HUES6 (cell line): ENCODE results near the gene NRROS.

Source experiments
- H3K27ac ChIP-seq: 2 replicates; pipeline ENCODE4 v1.7.0; 2013; ENCODE audit warnings: low read depth, mild to moderate bottlenecking, low read length, inconsistent platforms
- H3K27me3 ChIP-seq: 2 replicates; pipeline ENCODE4 v1.6.1; 2013; ENCODE audit warnings: low read length; ENCODE audit not compliant: control insufficient read depth, insufficient read depth
- H3K36me3 ChIP-seq: 2 replicates; pipeline ENCODE4 v1.6.1; 2013; ENCODE audit warnings: low read length; ENCODE audit not compliant: control insufficient read depth, insufficient read depth
- H3K4me1 ChIP-seq: 2 replicates; pipeline ENCODE4 v1.6.1; 2013; ENCODE audit warnings: low read length; ENCODE audit not compliant: control insufficient read depth, insufficient read depth
- H3K4me3 ChIP-seq: 2 replicates; pipeline ENCODE4 v1.5.1; 2013; ENCODE audit warnings: low read depth, low read length
- H3K9ac ChIP-seq: one replicate; pipeline ENCODE4 v1.6.1; 2013; ENCODE audit warnings: mild to moderate bottlenecking, low read length
- H3K9me3 ChIP-seq: 2 replicates; pipeline ENCODE4 v1.6.1; 2013; ENCODE audit warnings: low read depth, low read length; ENCODE audit not compliant: control insufficient read depth, insufficient read depth

Gene NRROS

DNA sequence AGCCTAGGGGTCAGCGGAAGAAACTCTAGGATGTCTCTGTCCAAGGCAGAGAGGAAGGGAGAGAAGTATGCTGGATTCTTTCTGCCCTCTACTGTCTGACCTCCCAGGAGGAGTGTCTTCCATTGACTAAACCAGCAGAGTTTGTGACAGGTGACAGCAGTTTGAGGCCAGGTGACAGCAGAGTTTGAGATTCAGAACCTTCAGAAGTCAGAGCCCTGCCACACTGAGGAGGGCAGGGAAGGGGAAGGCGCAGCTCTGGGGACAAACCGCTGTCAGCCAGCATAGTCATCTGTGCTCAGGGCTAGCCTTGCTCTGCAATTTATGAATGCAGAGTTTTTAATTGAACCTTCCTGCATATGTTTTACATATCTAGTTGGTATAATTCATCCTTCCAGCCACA is 12.3 kb downstream of the NRROS start:
- Histone ChIP-seq H3K27ac (no peak overlapping the region), H3K9ac (no peak overlapping the region)

DNA sequence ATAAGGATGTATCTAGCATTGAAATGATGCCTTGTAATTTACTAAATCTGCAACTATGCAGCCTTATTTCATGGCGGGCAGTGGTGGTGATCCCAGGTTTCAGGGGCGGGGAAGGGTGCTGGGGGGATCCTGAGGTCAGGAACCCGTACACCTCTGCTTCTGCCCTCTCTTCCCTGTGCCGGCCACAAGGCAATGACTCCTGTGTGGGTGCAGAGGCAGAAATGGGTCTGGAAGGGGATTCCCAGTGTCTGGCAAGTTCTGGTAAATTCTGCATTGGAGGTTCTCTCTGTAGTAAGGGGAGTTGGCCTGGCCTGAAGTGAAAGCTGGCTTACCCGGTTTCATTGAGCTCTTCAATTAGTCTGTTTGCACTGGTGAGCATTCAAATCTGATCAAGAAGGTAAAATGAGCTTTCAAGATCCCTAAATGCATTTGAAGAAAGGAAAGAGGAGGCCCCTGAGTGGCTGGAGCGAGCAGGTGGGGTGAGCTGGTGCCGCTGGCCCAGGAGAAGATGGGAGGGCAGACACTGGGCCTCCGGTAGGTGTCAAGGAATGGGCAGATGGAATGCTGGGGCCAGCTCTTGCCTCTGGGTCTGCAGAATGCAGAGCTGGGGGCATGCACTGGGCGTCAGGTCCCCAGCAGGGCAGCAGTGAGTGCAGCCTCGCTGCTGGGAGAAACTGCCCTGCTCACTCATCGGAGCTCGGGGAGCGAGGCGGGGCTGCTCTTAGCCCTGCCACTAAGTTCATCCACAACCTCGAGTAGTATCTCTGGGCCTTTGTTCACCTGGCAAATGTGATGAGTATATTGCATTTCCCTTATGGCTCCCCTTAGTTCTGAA is 13.7 kb downstream of the NRROS start:
- 0 out of 2 replicates have a peak, but pooled peaks cover 5% of the 10 kb centered on the region for H3K36me3 ChIP-seq
- no peaks in the 10 kb centered on the region for H3K9me3 ChIP-seq
- H3K27ac ChIP-seq, result no peak overlapping the region
- peaks cover 17% of the 10 kb centered on the region for H3K4me1 ChIP-seq
- no peaks in the 10 kb centered on the region for H3K27me3 ChIP-seq
- no peak overlapping the region for H3K4me3 ChIP-seq
- no peak overlapping the region for H3K9ac ChIP-seq

More for the DNA sequence above, 12.3 kb downstream of the NRROS start:
- Histone ChIP-seq H3K36me3 (0 out of 2 replicates have a peak, but pooled peaks cover 5% of the 10 kb centered on the region), H3K4me1 (peaks cover 23% of the 10 kb centered on the region), H3K27me3 (no peaks in the 10 kb centered on the region), H3K4me3 (no peak overlapping the region), H3K9me3 (no peaks in the 10 kb centered on the region)

DNA sequence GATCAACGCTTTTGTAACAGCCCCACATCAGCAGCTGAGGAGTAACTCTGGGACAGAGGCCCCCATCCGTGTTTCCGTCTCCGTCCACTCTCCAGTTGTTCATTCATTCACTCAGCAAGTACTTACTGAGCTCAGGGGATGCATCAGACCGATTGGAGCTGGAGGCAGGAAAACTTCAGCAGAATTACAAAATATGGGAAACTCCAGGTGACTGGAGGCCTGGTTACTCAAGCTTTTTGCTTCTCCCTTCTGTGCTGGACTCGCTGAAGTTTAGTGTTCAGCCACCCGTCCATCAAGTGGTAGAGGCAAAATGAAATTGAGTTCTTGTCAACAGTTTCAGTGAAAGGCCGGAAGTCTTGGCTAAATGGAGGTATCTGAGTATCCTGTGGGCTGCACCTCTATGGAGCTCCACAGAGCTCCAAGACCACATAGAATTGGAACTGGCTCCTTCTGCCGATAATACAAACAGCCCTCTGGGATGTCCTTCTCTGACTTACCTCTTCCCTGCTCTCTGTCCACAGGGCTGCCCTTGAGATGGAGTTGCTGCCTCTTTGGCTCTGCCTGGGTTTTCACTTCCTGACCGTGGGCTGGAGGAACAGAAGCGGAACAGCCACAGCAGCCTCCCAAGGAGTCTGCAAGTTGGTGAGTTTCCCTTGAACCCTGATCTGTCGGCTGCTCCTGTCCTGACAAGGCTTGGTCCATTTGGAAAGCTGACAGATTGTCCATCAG is 14.7 kb downstream of the NRROS start:
- Histone ChIP-seq H3K9me3 (no peaks in the 10 kb centered on the region), H3K9ac (no peak overlapping the region), H3K36me3 (0 out of 2 replicates have a peak, but pooled peaks cover 5% of the 10 kb centered on the region), H3K4me1 (peaks cover 11% of the 10 kb centered on the region), H3K27me3 (no peaks in the 10 kb centered on the region), H3K27ac (no peak overlapping the region), H3K4me3 (no peak overlapping the region)

DNA sequence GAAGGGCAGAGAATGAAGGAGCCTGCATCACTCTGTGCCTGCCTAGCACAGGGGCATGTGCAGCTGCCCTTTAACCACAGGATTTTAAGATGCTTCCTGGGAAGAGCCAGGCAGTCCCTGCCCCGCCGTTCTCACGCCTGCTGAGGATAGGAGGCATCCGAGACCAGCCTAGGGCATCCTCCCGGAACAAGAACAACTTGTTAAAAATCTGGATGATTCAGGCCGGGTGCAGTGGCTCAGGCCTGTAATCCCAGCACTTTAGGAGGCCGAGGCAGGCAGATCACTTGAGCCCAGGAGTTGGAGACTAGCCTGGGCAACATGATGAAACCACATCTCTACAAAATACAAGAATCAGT is 15.2 kb downstream of the NRROS start:
- Histone ChIP-seq H3K4me1 (peaks cover 10% of the 10 kb centered on the region; the same call in 1 of the 2 replicates), H3K9ac (no peak overlapping the region), H3K9me3 (no peaks in the 10 kb centered on the region), H3K27ac (no peak overlapping the region), H3K36me3 (0 out of 2 replicates have a peak, but pooled peaks cover 5% of the 10 kb centered on the region), H3K27me3 (no peaks in the 10 kb centered on the region), H3K4me3 (no peak overlapping the region)

DNA sequence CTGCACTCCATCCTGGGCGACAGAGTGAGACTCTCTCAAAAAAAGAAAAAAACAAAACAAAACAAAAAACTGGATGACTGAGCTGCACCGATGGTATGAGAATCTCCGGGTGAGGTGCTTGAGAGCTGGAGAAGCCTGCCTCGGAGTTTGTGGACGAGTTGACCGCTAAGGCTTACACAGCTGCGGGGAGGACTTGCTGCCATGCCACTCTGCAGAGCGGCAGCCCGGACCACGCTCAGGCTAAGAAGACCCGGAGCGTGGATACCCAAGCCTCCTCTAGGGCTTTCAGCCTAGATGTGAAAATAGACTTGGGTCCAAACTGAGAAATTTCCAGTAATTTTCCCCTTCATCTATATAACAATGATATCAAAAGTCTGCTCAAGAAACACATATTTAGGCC is 16.0 kb downstream of the NRROS start:
- H3K9ac ChIP-seq, result no peak overlapping the region
- H3K27me3 ChIP-seq, result no peaks in the 10 kb centered on the region
- H3K4me1 ChIP-seq, result peaks cover 10% of the 10 kb centered on the region; the same call in 1 of the 2 replicates
- H3K36me3 ChIP-seq, result 0 out of 2 replicates have a peak, but pooled peaks cover 5% of the 10 kb centered on the region
- no peak overlapping the region for H3K27ac ChIP-seq
- H3K4me3 ChIP-seq, result no peak overlapping the region
- no peaks in the 10 kb centered on the region for H3K9me3 ChIP-seq

DNA sequence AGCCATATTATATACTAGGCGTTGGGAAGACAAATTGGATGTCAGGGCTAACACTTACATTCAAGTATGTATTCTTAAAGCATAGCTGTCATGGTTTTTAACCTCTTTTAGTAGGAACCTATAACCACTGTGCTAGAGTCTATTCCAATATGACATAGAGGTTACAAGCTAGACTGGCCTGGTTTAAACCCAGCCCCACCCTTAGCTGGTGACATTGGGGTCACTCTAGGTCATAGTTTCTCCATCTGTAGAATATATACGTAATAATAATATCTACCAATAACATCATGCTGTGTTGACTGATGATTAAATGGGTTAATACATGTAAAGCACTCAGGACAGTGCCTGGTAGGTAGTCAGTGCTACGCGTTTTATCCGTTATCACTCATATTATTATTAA is 16.7 kb downstream of the NRROS start:
- no peak overlapping the region for H3K4me3 ChIP-seq
- 0 out of 2 replicates have a peak, but pooled peaks cover 7% of the 10 kb centered on the region for H3K4me1 ChIP-seq
- no peak overlapping the region for H3K9ac ChIP-seq
- no peak overlapping the region for H3K27ac ChIP-seq
- H3K9me3 ChIP-seq, result no peaks in the 10 kb centered on the region
- H3K27me3 ChIP-seq, result no peaks in the 10 kb centered on the region
- 0 out of 2 replicates have a peak, but pooled peaks cover 5% of the 10 kb centered on the region for H3K36me3 ChIP-seq

- Histone ChIP-seq H3K36me3 (no peaks in the 10 kb centered on the region), H3K27me3 (no peaks in the 10 kb centered on the region), H3K4me1 (peaks cover 8% of the 10 kb centered on the region), H3K27ac (no peak overlapping the region), H3K9me3 (no peaks in the 10 kb centered on the region), H3K9ac (no peak overlapping the region), H3K4me3 (no peak overlapping the region)
These were observed 20.4 kb downstream of the NRROS start for GRCh38 chr3:196659901-196660351.

DNA sequence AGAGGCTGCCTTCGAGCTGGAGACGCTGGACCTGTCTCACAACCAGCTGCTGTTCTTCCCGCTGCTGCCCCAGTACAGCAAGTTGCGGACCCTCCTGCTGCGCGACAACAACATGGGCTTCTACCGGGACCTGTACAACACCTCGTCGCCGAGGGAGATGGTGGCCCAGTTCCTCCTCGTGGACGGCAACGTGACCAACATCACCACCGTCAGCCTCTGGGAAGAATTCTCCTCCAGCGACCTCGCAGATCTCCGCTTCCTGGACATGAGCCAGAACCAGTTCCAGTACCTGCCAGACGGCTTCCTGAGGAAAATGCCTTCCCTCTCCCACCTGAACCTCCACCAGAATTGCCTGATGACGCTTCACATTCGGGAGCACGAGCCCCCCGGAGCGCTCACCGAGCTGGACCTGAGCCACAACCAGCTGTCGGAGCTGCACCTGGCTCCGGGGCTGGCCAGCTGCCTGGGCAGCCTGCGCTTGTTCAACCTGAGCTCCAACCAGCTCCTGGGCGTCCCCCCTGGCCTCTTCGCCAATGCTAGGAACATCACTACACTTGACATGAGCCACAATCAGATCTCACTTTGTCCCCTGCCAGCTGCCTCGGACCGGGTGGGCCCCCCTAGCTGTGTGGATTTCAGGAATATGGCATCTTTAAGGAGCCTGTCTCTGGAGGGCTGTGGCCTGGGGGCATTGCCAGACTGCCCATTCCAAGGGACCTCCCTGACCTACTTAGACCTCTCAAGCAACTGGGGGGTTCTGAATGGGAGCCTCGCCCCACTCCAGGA is 21.1 kb downstream of the NRROS start:
- Histone ChIP-seq H3K4me1 (peaks cover 9% of the 10 kb centered on the region), H3K9me3 (no peaks in the 10 kb centered on the region), H3K27me3 (no peaks in the 10 kb centered on the region), H3K4me3 (no peak overlapping the region), H3K27ac (no peak overlapping the region), H3K9ac (no peak overlapping the region), H3K36me3 (no peaks in the 10 kb centered on the region)

DNA sequence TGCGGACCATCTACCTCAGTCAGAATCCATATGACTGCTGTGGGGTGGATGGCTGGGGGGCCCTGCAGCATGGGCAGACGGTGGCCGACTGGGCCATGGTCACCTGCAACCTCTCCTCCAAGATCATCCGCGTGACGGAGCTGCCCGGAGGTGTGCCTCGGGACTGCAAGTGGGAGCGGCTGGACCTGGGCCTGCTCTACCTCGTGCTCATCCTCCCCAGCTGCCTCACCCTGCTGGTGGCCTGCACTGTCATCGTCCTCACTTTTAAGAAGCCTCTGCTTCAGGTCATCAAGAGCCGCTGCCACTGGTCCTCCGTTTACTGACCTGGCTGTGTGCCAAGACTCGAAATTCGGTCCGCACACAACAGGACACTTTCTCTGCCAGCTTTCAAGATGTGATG is 21.9 kb downstream of the NRROS start:
- no peaks in the 10 kb centered on the region for H3K9me3 ChIP-seq
- no peak overlapping the region for H3K9ac ChIP-seq
- H3K27me3 ChIP-seq, result no peaks in the 10 kb centered on the region
- H3K27ac ChIP-seq, result no peak overlapping the region
- peaks cover 16% of the 10 kb centered on the region for H3K4me1 ChIP-seq
- no peaks in the 10 kb centered on the region for H3K36me3 ChIP-seq
- no peak overlapping the region for H3K4me3 ChIP-seq

- Histone ChIP-seq H3K27ac (no peak overlapping the region), H3K27me3 (no peaks in the 10 kb centered on the region), H3K4me3 (no peak overlapping the region), H3K9ac (no peak overlapping the region), H3K36me3 (no peaks in the 10 kb centered on the region), H3K9me3 (no peaks in the 10 kb centered on the region), H3K4me1 (peaks cover 18% of the 10 kb centered on the region)
These were observed 22.5 kb downstream of the NRROS start for GRCh38 chr3:196662033-196662432.
